K562 (cell line): ENCODE results near the gene GPR152. TPM values are rescaled to one million over a fixed set of nuclear protein-coding genes. Genes with fewer than 3 reads are reported as not detected.

Experiments used
- AFF1 ChIP-seq, 2 experiments: fragments of 450-650 bp; IDR thresholded peaks; 2 replicates each; pipeline ENCODE4 v1.6.1; 2018; ENCODE audit warnings: mild to moderate bottlenecking in 2 of 2, low read depth in 1 of 2; ENCODE audit not compliant: partially characterized antibody in 2 of 2
- ARID4B ChIP-seq: sonication (generic); formaldehyde crosslinking; IDR thresholded peaks from 2 replicates; pipeline ENCODE4 v1.8.0; 2022; ENCODE audit warnings: mild to moderate bottlenecking, missing genetic modification reagents
- ATF3 ChIP-seq, 2 experiments: fragments of 450-650 bp in 1 of 2; sonication (generic) in 1 of 2; formaldehyde crosslinking in 1 of 2; IDR thresholded peaks in 1 of 2; conservative IDR thresholded peaks in 1 of 2; 2 replicates each; pipeline versions ENCODE4 v1.6.1 to v1.8.1; 2016 to 2023; ENCODE audit warnings: mild to moderate bottlenecking in 2 of 2, moderate library complexity in 2 of 2, inconsistent platforms in 1 of 2, missing genetic modification reagents in 1 of 2
- BRD9 ChIP-seq: fragments of 450-650 bp; IDR thresholded peaks from 2 replicates; pipeline ENCODE4 v1.6.1; 2018; ENCODE audit warnings: low read depth; ENCODE audit not compliant: partially characterized antibody
- CSDE1 ChIP-seq, 2 experiments: fragments of 450-650 bp; IDR thresholded peaks; 2 replicates each; pipeline ENCODE4 v1.6.1; 2016; ENCODE audit warnings: mild to moderate bottlenecking in 1 of 2
- E2F4 ChIP-seq: sonication (generic); formaldehyde crosslinking; IDR thresholded peaks from 2 replicates; pipeline ENCODE4 v1.8.0; 2022; ENCODE audit warnings: mild to moderate bottlenecking, low read depth, missing genetic modification reagents
- EHMT2 ChIP-seq: fragments of 450-650 bp; IDR thresholded peaks from 2 replicates; pipeline ENCODE4 v1.6.1; 2018; ENCODE audit warnings: antibody characterized with exemption
- ILF3 ChIP-seq: fragments of 450-650 bp; IDR thresholded peaks from 2 replicates; pipeline ENCODE4 v1.6.1; 2018; ENCODE audit warnings: antibody characterized with exemption, mild to moderate bottlenecking, moderate library complexity, borderline replicate concordance
- MLLT1 ChIP-seq, 2 experiments: fragments of 450-650 bp; IDR thresholded peaks; 2 replicates each; pipeline ENCODE4 v1.6.1; 2016
- NCOA4 ChIP-seq: fragments of 450-650 bp; IDR thresholded peaks from 2 replicates; pipeline ENCODE4 v1.6.1; 2018; ENCODE audit warnings: mild to moderate bottlenecking; ENCODE audit not compliant: partially characterized antibody
- NONO ChIP-seq, 2 experiments: fragments of 200-400 bp in 1 of 2; fragments of 450-650 bp in 1 of 2; formaldehyde crosslinking in 1 of 2; IDR thresholded peaks; 2 replicates each; pipeline ENCODE4 v1.6.1; 2017; ENCODE audit warnings: low read depth in 2 of 2, mild to moderate bottlenecking in 2 of 2, moderate library complexity in 2 of 2, low read length in 1 of 2
- PCBP2 ChIP-seq: fragments of 200-400 bp; formaldehyde crosslinking; IDR thresholded peaks from 2 replicates; pipeline ENCODE4 v1.6.1; 2018; ENCODE audit warnings: low read length, low read depth, mild to moderate bottlenecking, moderate library complexity; ENCODE audit not compliant: poor library complexity, severe bottlenecking
- ZFP30 ChIP-seq: fragments of 250-450 bp; sonication (Bioruptor Pico); IDR thresholded peaks from 2 replicates; pipeline ENCODE4 v1.8.0; 2022; ENCODE audit warnings: moderate library complexity, mild to moderate bottlenecking, inconsistent platforms, borderline replicate concordance
- polyA plus RNA-seq, 8 experiments: library from polyadenylated mRNA; depleted of rRNA in 4 of 8; stranded (reverse) in 5 of 8; unstranded in 3 of 8; fragments of >200 nt; fragmentation: Nextera tagmentation in 2 of 8; fragmentation: Illumina TruSeq in 1 of 8; extraction: Ambion mirVana in 2 of 8; extraction: Trizol in 1 of 8; gene quantifications; 2 replicates each; pipeline versions ENCODE4 v1.2.1 to v1.2.3, GENCODE V29; 2011 to 2014; ENCODE audit warnings: inconsistent platforms in 1 of 8, missing spikeins in 1 of 8
- total RNA-seq, 7 experiments: library from RNA; depleted of rRNA in 6 of 7; stranded (reverse); fragments of >200 nt in 6 of 7; fragmentation: Illumina TruSeq in 2 of 7; extraction: Trizol in 2 of 7; gene quantifications; 2 replicates each; pipeline versions ENCODE4 v1.2.1 to v1.2.3, GENCODE V29; 2011 to 2021; ENCODE audit warnings: low replicate concordance in 1 of 7

GPR152 gene
- total and polyA plus RNA-seq, 9 of the 15 experiments (the other 6 are each of a cell fraction or from before 2014, with no cell fraction given): not detected

GRCh38 chr11:67463680-67464410 lies 11.3 kb upstream of the GPR152 start (continued):
- no peak for TF ChIP-seq AFF1 (IDR thresholded peaks at IDR 0.05; ENCODE audit: low read depth in 1 of 2, partially characterized antibody in 2 of 2)
- TF ChIP-seq ZFP30 (CRISPR knock-in tag): no peak
- no peak for TF ChIP-seq PCBP2
- peak in 1 of 2 experiments; percentile 51; a peak in 1 of 4 replicates for TF ChIP-seq CSDE1 (IDR thresholded peaks at IDR 0.05)
- TF ChIP-seq ILF3: no peak
- no peak for TF ChIP-seq NONO (IDR thresholded peaks at IDR 0.05; ENCODE audit: low read depth in 2 of 2, low read length in 1 of 2)
- TF ChIP-seq ARID4B: no peak; the same call in 1 of the 2 replicates
- TF ChIP-seq NCOA4: no peak
- peak; percentile 97 for TF ChIP-seq ATF3 (IDR thresholded peaks at IDR 0.05)
- peak; percentile 92 for TF ChIP-seq ATF3 (CRISPR knock-in tag; conservative IDR thresholded peaks at IDR 0.05)
- TF ChIP-seq BRD9: no peak
- TF ChIP-seq MLLT1 (IDR thresholded peaks at IDR 0.05): no peak
- TF ChIP-seq E2F4 (CRISPR knock-in tag): no peak
- TF ChIP-seq EHMT2: no peak
